Gastroesophageal sphincter (tissue), 4 donors: Measurements from ENCODE around the gene DCAKD. TPM values are rescaled to one million over a fixed set of nuclear protein-coding genes. Genes with fewer than 3 reads are reported as not detected.

Experiments used
- ATAC-seq: fragments of 150-250 bp; one replicate; pipeline ENCODE4 v1.9.1; 2016; ENCODE audit warnings: mild to moderate bottlenecking, moderate library complexity
- H3K27ac ChIP-seq, 4 donors: fragments of 200-600 bp; sonication (generic) in 3 of 4; 1 replicate in 3 of 4; 2 replicates in 1 of 4; pipeline ENCODE4 v1.5.1; 2016 to 2019
- H3K27me3 ChIP-seq: fragments of 200-600 bp; sonication (generic); one replicate; pipeline ENCODE4 v1.5.1; 2019
- H3K36me3 ChIP-seq, 2 donors: fragments of 200-600 bp; sonication (generic); one replicate each; pipeline ENCODE4 v1.5.1; 2019; ENCODE audit warnings: control low read depth in 1 of 2
- H3K4me1 ChIP-seq, 3 donors: fragments of 200-600 bp; sonication (generic); 1 replicate in 2 of 3; 2 replicates in 1 of 3; pipeline ENCODE4 v1.5.1; 2016 to 2019; ENCODE audit warnings: control low read depth in 2 of 3
- H3K4me3 ChIP-seq, 2 donors: fragments of 200-600 bp; sonication (generic); one replicate each; pipeline ENCODE4 v1.5.1; 2019; ENCODE audit warnings: mild to moderate bottlenecking in 1 of 2, moderate library complexity in 1 of 2
- H3K9me3 ChIP-seq, 3 donors: fragments of 200-600 bp; sonication (generic); one replicate each; pipeline ENCODE4 v1.5.1; 2017 to 2019; ENCODE audit warnings: control low read depth in 2 of 3
- CTCF ChIP-seq, 4 experiments: fragments of 200-600 bp in 2 of 4; fragments of 450-650 bp in 2 of 4; sonication (generic) in 1 of 4; IDR thresholded peaks; one replicate each; pipeline ENCODE4 v1.5.1; 2017 to 2019; ENCODE audit warnings: antibody characterized with exemption in 4 of 4, mild to moderate bottlenecking in 2 of 4, moderate library complexity in 2 of 4
- EP300 ChIP-seq: sonication (generic); formaldehyde crosslinking; IDR thresholded peaks from one replicate; pipeline ENCODE4 v1.6.1; 2017; ENCODE audit warnings: antibody characterized with exemption, mild to moderate bottlenecking
- POLR2A ChIP-seq, 2 donors: fragments of 450-650 bp; IDR thresholded peaks; one replicate each; pipeline ENCODE4 v1.6.1; 2017; ENCODE audit warnings: antibody characterized with exemption in 2 of 2, mild to moderate bottlenecking in 2 of 2, moderate library complexity in 1 of 2
- POLR2AphosphoS5 ChIP-seq: sonication (generic); formaldehyde crosslinking; IDR thresholded peaks from one replicate; pipeline ENCODE4 v1.6.1; 2017; ENCODE audit warnings: antibody characterized with exemption
- WGBS, 2 donors: methylation state at CpG; one replicate each; pipeline ENCODE4 v1.1.5; 2018; ENCODE audit warnings: low coverage in 1 of 2; 5-methylcytosine and 5-hydroxymethylcytosine counted together
- total RNA-seq, 4 donors: library from RNA; depleted of rRNA; stranded (reverse); fragments of >200 nt; gene quantifications; one replicate each; pipeline ENCODE4 v1.1.0, GENCODE V29; 2016

The DCAKD gene
- total RNA-seq, 4 donors from 2014 or later = 50.3 to 68.2 (median 58.0) TPM

- Histone ChIP-seq H3K9me3 (no peaks in the 10 kb centered on the region), H3K36me3 (no peaks in the 10 kb centered on the region), H3K27me3 (no peaks in the 10 kb centered on the region), H3K27ac (no peak overlapping the region), H3K4me1 (no peaks in the 10 kb centered on the region), H3K4me3 (no peak overlapping the region)
- TF ChIP-seq POLR2A (IDR thresholded peaks at IDR 0.05) (no peak), CTCF (IDR thresholded peaks at IDR 0.05) (no peak), EP300 (no peak), POLR2AphosphoS5 (no peak)
- WGBS, 2 donors = 79 to 100% methylated on average over 1 to 2 of the region's 2 CpGs
- no peak for ATAC-seq
These were observed 45.7 kb downstream of the DCAKD start for GRCh38 chr17:45005700-45006099.

GRCh38 chr17:45004388-45004787, 47.0 kb downstream of the DCAKD start:
- Histone ChIP-seq H3K36me3 (no peaks in the 10 kb centered on the region), H3K9me3 (peaks cover 0 to 6% (median 0%) of the 10 kb centered on the region in 3 donors), H3K4me1 (no peaks in the 10 kb centered on the region), H3K27me3 (no peaks in the 10 kb centered on the region), H3K27ac (no peak overlapping the region), H3K4me3 (no peak overlapping the region)
- TF ChIP-seq CTCF (IDR thresholded peaks at IDR 0.05) (no peak), POLR2AphosphoS5 (no peak), EP300 (no peak), POLR2A (IDR thresholded peaks at IDR 0.05) (no peak)
- WGBS, 2 donors = 80% methylated on average over 2 of the region's 3 CpGs; no CpG with 5 or more reads in 1 of the 2 donors
- no peak for ATAC-seq

- Histone ChIP-seq H3K36me3 (no peaks in the 10 kb centered on the region), H3K27ac (no peak overlapping the region), H3K27me3 (no peaks in the 10 kb centered on the region), H3K4me1 (no peaks in the 10 kb centered on the region), H3K4me3 (no peak overlapping the region), H3K9me3 (peaks cover 0 to 9% (median 0%) of the 10 kb centered on the region in 3 donors)
- TF ChIP-seq CTCF (IDR thresholded peaks at IDR 0.05) = no peak
- no peak for TF ChIP-seq POLR2A (IDR thresholded peaks at IDR 0.05)
- no peak for TF ChIP-seq POLR2AphosphoS5
- 65% methylated on average over 4 of the region's 8 CpGs; no CpG with 5 or more reads in 1 of the 2 donors for WGBS, 2 donors
- no peak for ATAC-seq
These were observed 47.6 kb downstream of the DCAKD start for GRCh38 chr17:45003877-45004276.

- Histone ChIP-seq H3K27me3 (no peaks in the 10 kb centered on the region), H3K27ac (no peak overlapping the region), H3K4me3 (no peak overlapping the region), H3K4me1 (no peaks in the 10 kb centered on the region), H3K36me3 (no peaks in the 10 kb centered on the region), H3K9me3 (peaks cover 0 to 9% (median 0%) of the 10 kb centered on the region in 3 donors)
- ATAC-seq = no peak
- TF ChIP-seq POLR2A (IDR thresholded peaks at IDR 0.05) (no peak), EP300 (no peak), POLR2AphosphoS5 (no peak), CTCF (IDR thresholded peaks at IDR 0.05) (no peak)
- WGBS, 2 donors = no CpG with 5 or more reads among the region's 3 CpGs
These were observed 50.1 kb downstream of the DCAKD start for GRCh38 chr17:45001310-45001709.

GRCh38 chr17:44999433-44999832, 52.0 kb downstream of the DCAKD start:
- 90 to 95% methylated on average over 3 of the region's 3 CpGs for WGBS, 2 donors
- no peak for ATAC-seq
- Histone ChIP-seq H3K4me1 (peaks cover 0 to 5% (median 0%) of the 10 kb centered on the region in 3 donors), H3K27ac (no peak overlapping the region), H3K9me3 (peaks cover 0 to 9% (median 0%) of the 10 kb centered on the region in 3 donors), H3K4me3 (no peak overlapping the region), H3K27me3 (no peaks in the 10 kb centered on the region), H3K36me3 (no peaks in the 10 kb centered on the region)
- TF ChIP-seq POLR2A (IDR thresholded peaks at IDR 0.05) (no peak), EP300 (no peak), CTCF (IDR thresholded peaks at IDR 0.05) (no peak), POLR2AphosphoS5 (no peak)
